ENCODE data around the gene TEKTIP1. TPM values are rescaled to one million over a fixed set of nuclear protein-coding genes. Genes with fewer than 3 reads are reported as not detected.
A peak's percentile ranks its signal among the peaks of the same experiment; 100 is the strongest.

Gene TEKTIP1
- total RNA-seq, 2 experiments from 2014 or later: 1.2 to 2.2 TPM

DNA sequence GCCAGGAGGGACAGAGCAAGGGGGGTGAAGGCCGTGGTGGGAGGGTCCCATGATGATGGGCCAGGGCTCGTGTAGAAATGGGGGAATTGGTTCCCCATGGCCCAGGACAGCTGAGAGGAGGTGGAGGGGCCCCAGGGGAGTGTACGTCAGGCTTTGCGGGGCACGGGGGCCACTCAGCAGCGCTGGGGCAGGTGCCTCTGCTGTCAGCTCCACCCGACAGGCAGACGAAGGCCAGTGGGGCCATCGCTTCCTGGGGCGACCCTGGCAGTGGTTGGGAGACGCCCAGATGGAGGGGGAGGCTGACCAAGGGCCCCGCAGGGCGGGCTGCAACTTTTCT is 1.9 kb upstream of the TEKTIP1 start:
- H3K27me3 Mint-ChIP-seq: no peaks in the 10 kb centered on the region
- H3K4me3 Mint-ChIP-seq: no peak overlapping the region
- H3K27ac Mint-ChIP-seq: no peak overlapping the region
- H3K9me3 Mint-ChIP-seq: no peaks in the 10 kb centered on the region
- DNase-seq: no peak
- peaks cover 12% of the 10 kb centered on the region for H3K36me3 Mint-ChIP-seq
- no peaks in the 10 kb centered on the region for H3K4me1 Mint-ChIP-seq

- Mint-ChIP-seq H3K4me1 (no peaks in the 10 kb centered on the region), H3K36me3 (peaks cover 10% of the 10 kb centered on the region), H3K4me3 (no peak overlapping the region), H3K27ac (peak overlapping the region; percentile 60), H3K27me3 (no peaks in the 10 kb centered on the region), H3K9me3 (no peaks in the 10 kb centered on the region)
- no peak for DNase-seq
Observed at GRCh38 chr19:3537438-3538240, 1.3 kb upstream of the TEKTIP1 start.

DNA sequence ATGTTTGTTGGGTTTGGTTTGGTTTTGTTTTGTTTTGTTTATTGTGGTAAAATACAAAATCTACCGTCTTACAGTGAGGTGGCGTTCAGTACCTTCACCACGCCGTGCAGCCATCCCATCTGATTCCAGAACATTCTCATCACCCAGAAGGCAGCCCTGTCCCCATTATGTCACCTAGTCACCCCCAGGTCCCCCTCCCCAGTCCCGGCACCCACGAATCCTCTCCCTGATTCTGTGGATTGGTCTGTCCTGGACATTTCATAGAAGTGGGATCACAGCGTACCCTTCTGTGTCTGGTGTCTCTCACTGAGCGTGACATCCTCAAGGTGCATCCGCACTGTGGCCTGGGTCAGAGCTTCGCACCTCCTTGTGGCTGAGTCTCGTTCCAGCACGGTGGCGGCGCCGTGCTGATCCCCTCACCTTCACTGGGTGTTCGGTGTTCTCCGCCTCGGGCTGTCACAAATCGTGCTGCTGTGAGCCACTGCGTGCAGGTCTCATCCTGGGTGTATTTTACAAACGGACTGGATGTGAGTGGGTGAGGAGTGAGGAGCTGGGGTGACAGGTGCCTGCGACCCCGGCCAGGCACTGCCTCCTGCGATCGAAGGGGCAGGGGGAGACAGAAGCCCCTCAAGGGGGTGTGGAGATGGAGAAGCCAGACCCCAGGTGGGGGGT is 580 bp upstream of the TEKTIP1 start:
- no peak for DNase-seq
- Mint-ChIP-seq H3K36me3 (peaks cover 10% of the 10 kb centered on the region), H3K4me3 (no peak overlapping the region), H3K4me1 (no peaks in the 10 kb centered on the region), H3K27ac (no peak overlapping the region), H3K27me3 (no peaks in the 10 kb centered on the region), H3K9me3 (no peaks in the 10 kb centered on the region)

GRCh38 chr19:3539756-3540118 is 763 bp downstream of the TEKTIP1 start:
- Mint-ChIP-seq H3K36me3 (peaks cover 10% of the 10 kb centered on the region), H3K4me3 (no peak overlapping the region), H3K4me1 (no peaks in the 10 kb centered on the region), H3K27ac (no peak overlapping the region), H3K9me3 (no peaks in the 10 kb centered on the region), H3K27me3 (no peaks in the 10 kb centered on the region)
- DNase-seq: no peak

DNA sequence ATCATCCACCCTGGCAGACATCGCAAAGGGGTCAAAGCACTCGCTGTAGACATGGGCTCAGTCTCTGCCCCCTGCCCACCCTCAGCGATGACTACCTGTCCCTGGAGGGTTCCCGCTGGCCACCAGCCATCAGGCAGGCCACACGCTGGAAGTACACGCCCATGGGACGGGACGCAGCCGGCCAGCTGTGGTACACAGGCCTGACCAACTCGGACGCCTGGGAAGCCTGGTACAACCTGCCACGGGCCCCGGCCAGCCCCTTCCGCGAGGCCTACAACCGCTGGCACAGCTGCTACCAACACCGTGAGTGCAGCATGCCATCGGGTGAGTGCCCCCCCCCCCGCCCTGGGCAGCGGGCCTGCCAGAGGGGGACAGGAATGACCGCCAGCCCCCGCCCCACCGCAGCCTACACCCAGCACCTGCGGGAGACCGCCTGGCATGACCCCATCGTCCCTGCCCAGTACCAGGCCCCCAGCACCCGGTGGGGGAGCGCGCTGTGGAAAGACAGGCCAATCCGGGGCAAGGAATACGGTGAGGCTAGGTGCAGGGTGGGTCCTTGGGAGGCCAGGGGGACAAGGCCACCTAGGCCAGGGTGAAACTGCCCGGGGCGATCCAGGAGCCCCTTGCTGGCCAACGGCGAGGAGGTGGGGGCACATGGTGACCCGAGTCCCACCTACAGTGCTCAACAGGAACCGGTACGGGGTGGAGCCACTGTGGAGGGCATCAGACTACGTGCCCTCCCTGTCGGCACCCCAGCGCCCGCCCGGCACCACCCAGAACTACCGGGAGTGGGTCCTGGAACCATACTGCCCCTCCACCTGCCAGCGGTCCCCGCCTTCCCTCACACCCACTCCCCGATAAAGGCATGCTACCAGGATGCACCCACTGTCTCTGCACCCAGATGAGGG is 4.4 kb downstream of the TEKTIP1 start:
- Mint-ChIP-seq H3K4me3 (no peak overlapping the region), H3K27me3 (no peaks in the 10 kb centered on the region), H3K27ac (no peak overlapping the region), H3K36me3 (peaks cover 16% of the 10 kb centered on the region), H3K9me3 (no peaks in the 10 kb centered on the region), H3K4me1 (peaks cover 5% of the 10 kb centered on the region)
- no peak for DNase-seq

- Mint-ChIP-seq H3K27me3 (no peaks in the 10 kb centered on the region), H3K27ac (no peak overlapping the region), H3K36me3 (peaks cover 16% of the 10 kb centered on the region), H3K4me3 (no peak overlapping the region), H3K9me3 (no peaks in the 10 kb centered on the region), H3K4me1 (peaks cover 5% of the 10 kb centered on the region)
- DNase-seq: no peak
Observed at GRCh38 chr19:3544058-3544376, 5.0 kb downstream of the TEKTIP1 start.

DNA sequence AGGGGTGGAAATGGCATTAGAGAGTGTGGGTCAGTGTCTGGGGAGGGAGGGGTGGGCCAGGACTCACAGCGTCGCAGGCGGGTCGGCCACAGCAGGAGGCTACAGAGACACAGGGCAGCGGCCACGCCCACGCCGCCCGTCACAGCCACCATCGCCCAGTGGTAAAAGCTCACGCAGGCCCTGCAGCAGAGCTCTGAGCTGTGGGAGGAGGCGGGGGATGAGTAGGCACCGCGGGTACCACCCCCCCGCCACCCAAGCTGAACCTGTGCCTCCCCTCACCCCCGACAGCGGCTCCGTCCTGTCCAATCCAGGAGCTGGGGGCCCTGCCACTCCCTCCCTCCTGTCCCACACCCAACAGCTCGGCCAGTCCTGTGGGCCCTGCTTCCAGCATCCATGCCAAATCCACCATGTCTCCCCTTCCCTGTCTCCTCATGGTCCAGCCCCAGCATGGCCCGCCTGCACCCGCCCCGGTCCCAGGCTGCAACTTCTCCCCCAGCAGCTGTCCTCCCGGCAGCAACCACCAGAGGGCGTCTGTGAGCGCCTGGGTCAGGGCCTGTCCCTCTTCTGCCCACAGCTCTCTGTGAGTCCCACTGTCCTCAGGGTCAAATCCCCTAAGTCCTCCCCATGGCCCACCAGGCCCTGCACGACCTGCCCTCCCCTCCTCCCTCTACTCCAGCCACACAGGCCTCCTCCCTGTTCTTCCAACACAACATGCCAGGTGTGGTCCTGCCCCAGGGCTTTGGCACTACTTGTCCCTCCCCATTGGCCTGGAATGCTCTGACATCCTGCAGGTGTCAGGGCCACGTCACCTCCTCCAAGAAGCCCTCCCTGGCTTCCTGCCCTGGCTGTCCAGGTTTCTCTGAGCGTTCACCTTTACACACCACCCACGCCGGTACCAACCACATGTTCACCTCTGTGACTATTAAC is 6.0 kb downstream of the TEKTIP1 start:
- Mint-ChIP-seq H3K4me1 (peaks cover 7% of the 10 kb centered on the region), H3K36me3 (peaks cover 10% of the 10 kb centered on the region), H3K27me3 (no peaks in the 10 kb centered on the region), H3K4me3 (no peak overlapping the region), H3K9me3 (no peaks in the 10 kb centered on the region), H3K27ac (peak overlapping the region; percentile 45)
- DNase-seq: peak; percentile 76

- no peaks in the 10 kb centered on the region for H3K9me3 Mint-ChIP-seq
- DNase-seq: no peak
- peaks cover 7% of the 10 kb centered on the region for H3K4me1 Mint-ChIP-seq
- H3K27me3 Mint-ChIP-seq: no peaks in the 10 kb centered on the region
- no peak overlapping the region for H3K4me3 Mint-ChIP-seq
- H3K27ac Mint-ChIP-seq: peak overlapping the region; percentile 36
- peaks cover 10% of the 10 kb centered on the region for H3K36me3 Mint-ChIP-seq
Observed at GRCh38 chr19:3545669-3546034, 6.7 kb downstream of the TEKTIP1 start.

GRCh38 chr19:3546119-3546518 is 7.1 kb downstream of the TEKTIP1 start:
- H3K36me3 Mint-ChIP-seq: peaks cover 12% of the 10 kb centered on the region
- peak overlapping the region; percentile 36 for H3K27ac Mint-ChIP-seq
- H3K27me3 Mint-ChIP-seq: no peaks in the 10 kb centered on the region
- peaks cover 7% of the 10 kb centered on the region for H3K4me1 Mint-ChIP-seq
- no peak for DNase-seq
- no peaks in the 10 kb centered on the region for H3K9me3 Mint-ChIP-seq
- H3K4me3 Mint-ChIP-seq: no peak overlapping the region

- no peak overlapping the region for H3K27ac Mint-ChIP-seq
- H3K36me3 Mint-ChIP-seq: peaks cover 12% of the 10 kb centered on the region
- H3K9me3 Mint-ChIP-seq: no peaks in the 10 kb centered on the region
- no peak overlapping the region for H3K4me3 Mint-ChIP-seq
- DNase-seq: peak; percentile 44
- H3K4me1 Mint-ChIP-seq: peaks cover 12% of the 10 kb centered on the region
- H3K27me3 Mint-ChIP-seq: no peaks in the 10 kb centered on the region
Observed at GRCh38 chr19:3547301-3547731, 8.3 kb downstream of the TEKTIP1 start.

DNA sequence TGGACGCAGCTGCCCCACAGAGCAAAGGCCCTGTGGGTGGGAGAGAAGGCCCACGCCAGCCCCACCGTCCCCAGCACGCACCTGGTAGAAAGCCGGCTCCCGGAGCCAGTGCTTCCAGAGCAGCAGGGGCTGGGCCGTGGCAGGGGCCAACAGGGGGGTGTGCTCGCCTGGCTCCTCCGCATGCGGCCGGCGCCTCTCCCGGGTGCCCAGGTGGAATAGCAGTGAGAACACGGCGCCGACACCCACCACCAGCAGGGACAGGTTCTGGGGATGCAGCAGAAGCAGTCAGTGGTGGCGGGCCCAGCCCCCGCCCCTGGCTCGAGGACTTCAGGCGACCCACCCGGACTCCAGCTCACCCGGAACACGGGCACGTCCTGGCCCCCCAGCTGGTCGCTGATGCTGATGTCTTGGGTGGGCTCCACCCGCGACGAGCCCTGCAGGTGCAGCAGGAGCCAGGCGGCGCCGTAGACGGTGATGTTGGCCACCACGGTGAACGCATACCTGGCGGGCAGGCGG is 8.9 kb downstream of the TEKTIP1 start:
- H3K4me3 Mint-ChIP-seq: no peak overlapping the region
- H3K4me1 Mint-ChIP-seq: peaks cover 12% of the 10 kb centered on the region
- peaks cover 12% of the 10 kb centered on the region for H3K36me3 Mint-ChIP-seq
- DNase-seq: no peak
- no peak overlapping the region for H3K27ac Mint-ChIP-seq
- H3K27me3 Mint-ChIP-seq: no peaks in the 10 kb centered on the region
- no peaks in the 10 kb centered on the region for H3K9me3 Mint-ChIP-seq

GRCh38 chr19:3548606-3549005 is 9.6 kb downstream of the TEKTIP1 start:
- no peak overlapping the region for H3K4me3 Mint-ChIP-seq
- no peak overlapping the region for H3K27ac Mint-ChIP-seq
- H3K27me3 Mint-ChIP-seq: no peaks in the 10 kb centered on the region
- peaks cover 16% of the 10 kb centered on the region for H3K4me1 Mint-ChIP-seq
- DNase-seq: no peak
- no peaks in the 10 kb centered on the region for H3K9me3 Mint-ChIP-seq
- H3K36me3 Mint-ChIP-seq: peaks cover 13% of the 10 kb centered on the region

DNA sequence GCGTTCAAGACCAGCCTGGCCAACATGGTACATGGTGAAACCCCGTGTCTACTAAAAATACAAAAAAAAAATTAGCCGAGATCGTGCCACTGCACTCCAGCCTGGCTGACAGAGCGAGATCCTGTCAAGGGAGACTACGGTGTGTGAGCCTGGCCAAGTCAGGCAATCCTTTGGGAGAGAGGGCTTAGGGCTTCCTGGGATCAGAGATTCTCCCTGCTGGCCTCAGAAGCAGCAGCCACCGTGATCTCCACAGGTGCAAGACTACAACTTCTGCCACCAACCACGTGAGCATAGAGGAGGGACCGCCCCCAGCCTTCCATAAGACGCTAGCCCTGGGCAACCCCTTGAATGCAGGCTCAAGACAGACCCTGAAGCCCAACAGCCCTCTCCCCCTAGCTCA is 10.8 kb downstream of the TEKTIP1 start:
- Mint-ChIP-seq H3K9me3 (no peaks in the 10 kb centered on the region), H3K36me3 (peaks cover 14% of the 10 kb centered on the region), H3K27ac (no peak overlapping the region), H3K4me1 (peaks cover 22% of the 10 kb centered on the region), H3K27me3 (no peaks in the 10 kb centered on the region), H3K4me3 (no peak overlapping the region)
- no peak for DNase-seq

DNA sequence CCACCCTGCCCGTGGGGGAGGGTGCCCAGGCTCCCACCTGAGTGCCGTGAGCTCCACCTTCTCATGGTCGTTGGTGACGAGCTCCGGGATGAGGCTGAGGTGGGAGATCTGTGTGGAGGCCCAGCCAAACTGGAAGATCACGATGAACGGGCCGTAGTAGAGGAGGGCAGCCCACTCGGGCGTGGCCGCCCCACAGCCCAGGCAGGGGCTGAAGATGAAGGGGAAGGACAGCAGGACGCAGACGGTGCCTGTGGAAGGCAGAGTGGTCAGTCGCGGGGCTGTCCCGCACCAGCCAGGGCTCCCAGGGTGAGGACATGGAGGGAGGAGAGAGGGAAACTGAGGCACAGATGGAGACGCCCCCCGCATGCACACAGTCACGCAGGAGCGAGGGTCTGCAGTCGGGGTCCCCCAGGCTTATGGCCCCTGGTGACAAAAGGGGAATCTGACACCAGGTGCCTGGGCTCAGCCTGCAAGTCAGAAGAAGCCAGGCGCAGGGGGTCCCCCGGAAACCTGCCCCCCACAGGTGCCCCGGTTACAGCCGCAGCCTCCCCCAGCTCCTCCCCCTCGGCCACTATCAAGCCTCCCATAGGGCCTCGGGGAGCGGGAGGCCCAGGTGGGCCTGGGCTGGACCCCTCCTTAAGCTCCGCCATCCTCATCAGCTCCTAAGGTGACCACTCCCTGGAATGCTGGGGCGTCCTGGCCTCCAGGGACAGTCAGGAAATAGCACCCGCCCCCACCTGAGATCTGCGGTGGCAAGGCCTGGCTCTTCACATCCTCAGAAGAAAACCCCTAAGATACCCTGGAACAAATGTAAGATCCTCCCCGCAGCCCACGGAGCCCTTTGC is 12.2 kb downstream of the TEKTIP1 start:
- Mint-ChIP-seq H3K27ac (peak overlapping the region; percentile 1), H3K4me1 (peaks cover 27% of the 10 kb centered on the region), H3K9me3 (no peaks in the 10 kb centered on the region), H3K27me3 (no peaks in the 10 kb centered on the region), H3K4me3 (no peak overlapping the region), H3K36me3 (peaks cover 16% of the 10 kb centered on the region)
- no peak for DNase-seq
